22Rv1 (cell line): ENCODE data around the gene CMIP.

Experiments
- ZFX ChIP-seq: fragments of 450-650 bp; IDR thresholded peaks from 2 replicates; pipeline ENCODE4 v1.6.1; 2017; ENCODE audit warnings: antibody characterized with exemption, borderline replicate concordance
- TF ChIP-seq, protein P1 (sequence below): fragments of 450-650 bp; IDR thresholded peaks from 2 replicates; pipeline ENCODE4 v1.5.1; 2017; ENCODE audit warnings: mild to moderate bottlenecking

DNA sequence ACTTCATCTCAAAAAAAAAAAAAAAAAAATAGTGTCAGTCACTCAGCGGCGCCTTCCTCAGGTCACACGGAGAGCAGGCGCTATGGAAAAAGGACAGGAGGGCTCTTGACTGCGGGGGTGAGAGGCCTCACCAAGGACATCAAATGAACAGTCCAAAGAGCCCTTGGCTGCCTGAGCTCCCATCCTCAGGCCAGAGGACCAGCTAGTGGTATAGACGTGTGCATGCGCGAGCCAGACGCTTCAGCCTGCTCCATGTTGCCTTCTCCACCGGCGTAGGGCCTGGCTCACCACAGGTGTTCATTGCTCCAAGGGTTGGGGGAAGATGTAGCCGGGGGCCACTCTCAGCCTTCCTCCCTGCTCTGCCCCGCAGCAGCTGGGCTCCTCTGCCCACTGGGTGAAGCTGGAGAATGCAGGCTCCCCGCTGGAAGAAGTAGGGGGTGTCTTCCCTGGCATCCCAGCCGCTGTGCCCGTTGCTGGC lies 268.7 kb downstream of the CMIP start:
- TF ChIP-seq, protein P1, sequence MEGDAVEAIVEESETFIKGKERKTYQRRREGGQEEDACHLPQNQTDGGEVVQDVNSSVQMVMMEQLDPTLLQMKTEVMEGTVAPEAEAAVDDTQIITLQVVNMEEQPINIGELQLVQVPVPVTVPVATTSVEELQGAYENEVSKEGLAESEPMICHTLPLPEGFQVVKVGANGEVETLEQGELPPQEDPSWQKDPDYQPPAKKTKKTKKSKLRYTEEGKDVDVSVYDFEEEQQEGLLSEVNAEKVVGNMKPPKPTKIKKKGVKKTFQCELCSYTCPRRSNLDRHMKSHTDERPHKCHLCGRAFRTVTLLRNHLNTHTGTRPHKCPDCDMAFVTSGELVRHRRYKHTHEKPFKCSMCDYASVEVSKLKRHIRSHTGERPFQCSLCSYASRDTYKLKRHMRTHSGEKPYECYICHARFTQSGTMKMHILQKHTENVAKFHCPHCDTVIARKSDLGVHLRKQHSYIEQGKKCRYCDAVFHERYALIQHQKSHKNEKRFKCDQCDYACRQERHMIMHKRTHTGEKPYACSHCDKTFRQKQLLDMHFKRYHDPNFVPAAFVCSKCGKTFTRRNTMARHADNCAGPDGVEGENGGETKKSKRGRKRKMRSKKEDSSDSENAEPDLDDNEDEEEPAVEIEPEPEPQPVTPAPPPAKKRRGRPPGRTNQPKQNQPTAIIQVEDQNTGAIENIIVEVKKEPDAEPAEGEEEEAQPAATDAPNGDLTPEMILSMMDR, result no peak
- TF ChIP-seq ZFX, result no peak
